ENCODE data around the gene RYR2. TPM values are rescaled to one million over a fixed set of nuclear protein-coding genes. Genes with fewer than 3 reads are reported as not detected.
"Not testable (repeated sequence)": the region's sequence is repeated elsewhere in the genome, so short reads cannot be mapped to it uniquely, and the experiment has no call there.

RYR2 gene
- total and polyA plus RNA-seq, 4 donors: 2.6 to 128 (median 17.7) TPM

- Histone ChIP-seq H3K9me3 (ENCODE audit: control insufficient read depth, low read length) (no peaks in the 10 kb centered on the region), H3K36me3 (ENCODE audit: control insufficient read depth in 1 of 2, insufficient read depth in 2 of 2, low read length in 1 of 2) (no peaks in the 10 kb centered on the region), H3K27me3 (ENCODE audit: control insufficient read depth in 1 of 2, insufficient read depth in 2 of 2, low read length in 1 of 2) (no peaks in the 10 kb centered on the region), H3K27ac (ENCODE audit: low read depth in 1 of 2, low read length in 2 of 2) (peak overlapping the region in 1 of 2 donors; percentile 57), H3K4me3 (ENCODE audit: low read length in 2 of 2) (no peak overlapping the region), H3K4me1 (ENCODE audit: control insufficient read depth in 1 of 2, insufficient read depth in 2 of 2, low read length in 2 of 2) (peaks cover 3% of the 10 kb centered on the region in 2 donors)
- ATAC-seq (ENCODE audit: low FRiP score): no peak
- intact Hi-C loops (cut with DNase I): no loop called here
- no peak for DNase-seq
Measured at GRCh38 chr1:237138551-237138950, 96.6 kb downstream of the RYR2 start.

GRCh38 chr1:237139732-237140131, 97.7 kb downstream of the RYR2 start:
- ATAC-seq (ENCODE audit: low FRiP score) (no peak), DNase-seq (no peak)
- Histone ChIP-seq H3K4me3 (ENCODE audit: low read length in 2 of 2) (no peak overlapping the region), H3K9me3 (ENCODE audit: control insufficient read depth, low read length) (no peaks in the 10 kb centered on the region), H3K27ac (ENCODE audit: low read depth in 1 of 2, low read length in 2 of 2) (no peak overlapping the region), H3K27me3 (ENCODE audit: control insufficient read depth in 1 of 2, insufficient read depth in 2 of 2, low read length in 1 of 2) (no peaks in the 10 kb centered on the region), H3K4me1 (ENCODE audit: control insufficient read depth in 1 of 2, insufficient read depth in 2 of 2, low read length in 2 of 2) (peaks cover 3 to 4% of the 10 kb centered on the region in 2 donors), H3K36me3 (ENCODE audit: control insufficient read depth in 1 of 2, insufficient read depth in 2 of 2, low read length in 1 of 2) (no peaks in the 10 kb centered on the region)
- intact Hi-C loops (cut with DNase I): no loop called here
- 66 to 72% methylated on average over 8 of the region's 8 CpGs for WGBS, 2 donors

GRCh38 chr1:237140986-237141385, 99.0 kb downstream of the RYR2 start:
- H3K36me3 ChIP-seq (ENCODE audit: control insufficient read depth in 1 of 2, insufficient read depth in 2 of 2, low read length in 1 of 2): no peaks in the 10 kb centered on the region
- no peak for DNase-seq
- intact Hi-C loops (cut with DNase I): no loop called here
- 67 to 74% methylated on average over 1 of the region's 1 CpG for WGBS, 2 donors
- H3K4me1 ChIP-seq (ENCODE audit: control insufficient read depth in 1 of 2, insufficient read depth in 2 of 2, low read length in 2 of 2): peaks cover 4 to 6% of the 10 kb centered on the region in 2 donors
- H3K27ac ChIP-seq (ENCODE audit: low read depth in 1 of 2, low read length in 2 of 2): no peak overlapping the region
- ATAC-seq (ENCODE audit: low FRiP score): no peak
- no peaks in the 10 kb centered on the region for H3K27me3 ChIP-seq (ENCODE audit: control insufficient read depth in 1 of 2, insufficient read depth in 2 of 2, low read length in 1 of 2)
- H3K9me3 ChIP-seq (ENCODE audit: control insufficient read depth, low read length): no peaks in the 10 kb centered on the region
- no peak overlapping the region for H3K4me3 ChIP-seq (ENCODE audit: low read length in 2 of 2)

GRCh38 chr1:237141502-237141901, 99.5 kb downstream of the RYR2 start:
- intact Hi-C loops (cut with DNase I): no loop called here
- WGBS, 2 donors: 20 to 21% methylated on average over 5 of the region's 5 CpGs
- no peaks in the 10 kb centered on the region for H3K9me3 ChIP-seq (ENCODE audit: control insufficient read depth, low read length)
- ATAC-seq (ENCODE audit: low FRiP score): no peak
- H3K4me3 ChIP-seq (ENCODE audit: low read length in 2 of 2): no peak overlapping the region
- no peaks in the 10 kb centered on the region for H3K27me3 ChIP-seq (ENCODE audit: control insufficient read depth in 1 of 2, insufficient read depth in 2 of 2, low read length in 1 of 2)
- H3K4me1 ChIP-seq (ENCODE audit: control insufficient read depth in 1 of 2, insufficient read depth in 2 of 2, low read length in 2 of 2): peaks cover 4 to 6% of the 10 kb centered on the region in 2 donors
- no peaks in the 10 kb centered on the region for H3K36me3 ChIP-seq (ENCODE audit: control insufficient read depth in 1 of 2, insufficient read depth in 2 of 2, low read length in 1 of 2)
- no peak for DNase-seq
- peak overlapping the region; percentile 80 to 91 for H3K27ac ChIP-seq (ENCODE audit: low read depth in 1 of 2, low read length in 2 of 2)

- Histone ChIP-seq H3K27me3 (ENCODE audit: control insufficient read depth in 1 of 2, insufficient read depth in 2 of 2, low read length in 1 of 2) (no peaks in the 10 kb centered on the region), H3K36me3 (ENCODE audit: control insufficient read depth in 1 of 2, insufficient read depth in 2 of 2, low read length in 1 of 2) (no peaks in the 10 kb centered on the region), H3K9me3 (ENCODE audit: control insufficient read depth, low read length) (no peaks in the 10 kb centered on the region), H3K4me1 (ENCODE audit: control insufficient read depth in 1 of 2, insufficient read depth in 2 of 2, low read length in 2 of 2) (peaks cover 4 to 14% of the 10 kb centered on the region in 2 donors), H3K27ac (ENCODE audit: low read depth in 1 of 2, low read length in 2 of 2) (peak overlapping the region in 1 of 2 donors; percentile 28), H3K4me3 (ENCODE audit: low read length in 2 of 2) (peak overlapping the region in 1 of 2 donors; percentile 54)
- WGBS, 2 donors: 30 to 31% methylated on average over 4 of the region's 4 CpGs
- ATAC-seq (ENCODE audit: low FRiP score): no peak
- DNase-seq: no peak
- intact Hi-C loops (cut with DNase I): no loop called here
Measured at GRCh38 chr1:237145379-237146135, 103.6 kb downstream of the RYR2 start.

GRCh38 chr1:237146241-237146640, 104.3 kb downstream of the RYR2 start:
- 2 to 4% methylated on average over 7 of the region's 7 CpGs for whole genome bisulfite sequencing, 2 donors
- DNase-seq (no peak), ATAC-seq (ENCODE audit: low FRiP score) (no peak)
- H3K9me3 ChIP-seq (ENCODE audit: control insufficient read depth, low read length): no peaks in the 10 kb centered on the region
- H3K27me3 ChIP-seq (ENCODE audit: control insufficient read depth in 1 of 2, insufficient read depth in 2 of 2, low read length in 1 of 2): no peaks in the 10 kb centered on the region
- H3K4me1 ChIP-seq (ENCODE audit: control insufficient read depth in 1 of 2, insufficient read depth in 2 of 2, low read length in 2 of 2): peaks cover 4 to 14% of the 10 kb centered on the region in 2 donors
- intact Hi-C loops (cut with DNase I): no loop called here
- no peak overlapping the region for H3K27ac ChIP-seq (ENCODE audit: low read depth in 1 of 2, low read length in 2 of 2)
- no peaks in the 10 kb centered on the region for H3K36me3 ChIP-seq (ENCODE audit: control insufficient read depth in 1 of 2, insufficient read depth in 2 of 2, low read length in 1 of 2)
- peak overlapping the region in 1 of 2 donors; percentile 54 for H3K4me3 ChIP-seq (ENCODE audit: low read length in 2 of 2)

- no peaks in the 10 kb centered on the region for H3K36me3 ChIP-seq (ENCODE audit: control insufficient read depth in 1 of 2, insufficient read depth in 2 of 2, low read length in 1 of 2)
- 96 to 97% methylated on average over 3 of the region's 3 CpGs for WGBS, 2 donors
- no peak overlapping the region for H3K4me3 ChIP-seq (ENCODE audit: low read length in 2 of 2)
- H3K27ac ChIP-seq (ENCODE audit: low read depth in 1 of 2, low read length in 2 of 2): no peak overlapping the region
- DNase-seq (no peak), ATAC-seq (ENCODE audit: low FRiP score) (no peak)
- peaks cover 0 to 12% of the 10 kb centered on the region in 2 donors for H3K4me1 ChIP-seq (ENCODE audit: control insufficient read depth in 1 of 2, insufficient read depth in 2 of 2, low read length in 2 of 2)
- intact Hi-C loops (cut with DNase I): no loop called here
- H3K27me3 ChIP-seq (ENCODE audit: control insufficient read depth in 1 of 2, insufficient read depth in 2 of 2, low read length in 1 of 2): no peaks in the 10 kb centered on the region
- H3K9me3 ChIP-seq (ENCODE audit: control insufficient read depth, low read length): no peaks in the 10 kb centered on the region
Measured at GRCh38 chr1:237149857-237150256, 107.9 kb downstream of the RYR2 start.

GRCh38 chr1:237151979-237152378, 110.0 kb downstream of the RYR2 start:
- H3K36me3 ChIP-seq (ENCODE audit: control insufficient read depth in 1 of 2, insufficient read depth in 2 of 2, low read length in 1 of 2); H3K4me3 ChIP-seq (ENCODE audit: low read length in 2 of 2); intact Hi-C loops (cut with DNase I); ATAC-seq (ENCODE audit: low FRiP score); DNase-seq; H3K27me3 ChIP-seq (ENCODE audit: control insufficient read depth in 1 of 2, insufficient read depth in 2 of 2, low read length in 1 of 2); H3K9me3 ChIP-seq (ENCODE audit: control insufficient read depth, low read length); H3K4me1 ChIP-seq (ENCODE audit: control insufficient read depth in 1 of 2, insufficient read depth in 2 of 2, low read length in 2 of 2): not testable (repeated sequence)
- H3K27ac ChIP-seq (ENCODE audit: low read depth in 1 of 2, low read length in 2 of 2): peak overlapping the region in 1 of 2 donors; percentile 2
- WGBS, 2 donors: 75 to 97% methylated on average over 6 of the region's 6 CpGs
